HL-60/S4 (cell line): ENCODE measurements around the gene PLD1.

Experiments
- in situ Hi-C: fragments of 300-500 bp; cut with MboI; formaldehyde crosslinking; loops from 2 replicates; pipeline ENCODE4 v1.14.3; 2022; ENCODE audit warnings: low sequenced_read_pairs

The PLD1 gene

DNA sequence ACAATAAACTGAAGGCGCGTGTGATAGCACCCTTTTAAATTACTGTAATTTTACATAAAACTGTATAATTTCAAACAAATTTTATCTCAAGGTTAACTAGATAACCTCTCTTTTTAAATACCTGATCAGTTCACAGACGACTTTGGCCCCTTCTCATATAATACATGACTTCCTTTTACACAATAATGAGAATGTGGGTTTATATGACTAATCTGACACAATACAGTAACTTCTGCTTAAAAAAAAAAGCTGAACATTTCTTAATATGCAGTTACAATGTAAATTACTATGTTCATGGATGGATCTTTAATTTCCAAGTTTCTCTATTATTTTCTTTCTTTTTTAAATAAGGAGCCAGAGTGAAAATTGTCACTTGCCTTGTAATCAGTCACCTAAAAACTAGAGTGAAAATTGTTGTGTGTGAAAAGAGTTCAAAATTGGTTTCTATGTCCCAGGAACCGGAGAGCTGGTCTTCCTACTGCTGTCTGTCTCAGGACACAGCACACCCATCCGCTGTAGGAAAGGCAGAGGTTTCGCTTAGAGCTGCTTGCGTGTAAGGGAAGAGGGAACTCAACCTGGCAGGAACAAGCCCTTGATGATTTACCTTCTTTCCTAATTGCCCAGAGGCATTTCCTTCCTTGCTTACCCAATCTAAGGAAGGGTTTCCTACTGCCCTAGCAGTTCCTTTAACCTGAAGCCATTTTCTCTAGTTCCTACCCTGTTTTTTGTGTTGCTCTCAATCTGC is 33.3 kb downstream of the PLD1 start:
- in situ Hi-C loops: no loop called here

DNA sequence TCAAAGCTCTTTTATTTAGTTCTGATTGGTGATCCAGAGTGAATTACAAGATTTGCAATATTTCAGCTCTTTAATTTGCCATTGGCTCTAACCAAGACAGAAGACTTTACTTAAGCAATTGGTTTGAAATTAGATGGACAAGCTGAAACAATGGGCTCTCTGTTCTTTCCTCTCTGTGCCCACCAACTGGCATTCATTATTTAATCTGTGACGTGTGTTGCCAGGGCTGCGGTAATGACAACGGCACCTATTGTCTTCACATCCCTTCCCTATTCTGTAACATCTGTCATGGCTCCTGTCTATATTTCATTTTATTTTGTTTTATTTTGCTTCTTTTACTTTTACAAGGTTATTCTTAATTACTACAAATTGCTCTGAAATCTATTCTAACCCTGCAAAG is 33.9 kb downstream of the PLD1 start:
- in situ Hi-C loops: no loop called here

DNA sequence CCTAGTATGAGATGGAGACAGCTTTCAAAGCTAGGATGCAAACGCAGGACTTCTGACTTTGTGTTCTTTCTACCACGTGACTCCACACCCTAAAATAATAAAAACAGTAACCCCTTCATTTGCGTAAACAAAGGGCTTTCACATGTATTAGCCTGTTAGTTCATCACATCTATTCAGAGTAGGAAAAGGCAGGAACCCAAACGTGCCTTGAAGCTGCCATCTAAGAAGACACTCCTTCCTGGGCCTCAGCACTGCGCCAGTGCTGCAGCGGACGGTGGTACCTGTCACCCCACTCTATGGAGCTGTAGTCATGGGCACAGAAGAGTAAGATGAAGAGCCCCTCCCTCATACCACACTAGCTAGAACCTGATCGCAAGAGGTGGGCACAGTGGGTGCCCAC is 34.3 kb downstream of the PLD1 start:
- in situ Hi-C loops: no loop called here

DNA sequence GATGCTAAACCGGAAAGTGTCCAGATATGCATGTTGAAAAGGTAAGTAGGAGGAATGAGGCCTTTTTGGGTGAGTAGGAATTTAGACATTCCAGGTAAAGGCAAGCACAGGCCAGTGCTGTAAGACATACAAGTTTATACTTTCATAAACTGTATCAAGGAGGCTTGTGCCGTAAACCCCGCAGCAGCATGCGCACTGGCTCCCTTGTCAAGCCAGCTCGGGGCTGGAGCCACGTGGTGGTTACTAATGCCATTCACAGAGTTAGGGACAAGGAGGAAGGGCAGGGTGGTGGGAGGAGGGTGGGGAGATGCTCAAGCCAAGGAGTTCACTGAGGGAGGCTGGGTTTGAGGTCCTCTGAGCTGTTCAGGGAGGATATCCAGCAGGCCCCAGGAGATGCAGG is 35.8 kb downstream of the PLD1 start:
- in situ Hi-C loops: no loop called here

DNA sequence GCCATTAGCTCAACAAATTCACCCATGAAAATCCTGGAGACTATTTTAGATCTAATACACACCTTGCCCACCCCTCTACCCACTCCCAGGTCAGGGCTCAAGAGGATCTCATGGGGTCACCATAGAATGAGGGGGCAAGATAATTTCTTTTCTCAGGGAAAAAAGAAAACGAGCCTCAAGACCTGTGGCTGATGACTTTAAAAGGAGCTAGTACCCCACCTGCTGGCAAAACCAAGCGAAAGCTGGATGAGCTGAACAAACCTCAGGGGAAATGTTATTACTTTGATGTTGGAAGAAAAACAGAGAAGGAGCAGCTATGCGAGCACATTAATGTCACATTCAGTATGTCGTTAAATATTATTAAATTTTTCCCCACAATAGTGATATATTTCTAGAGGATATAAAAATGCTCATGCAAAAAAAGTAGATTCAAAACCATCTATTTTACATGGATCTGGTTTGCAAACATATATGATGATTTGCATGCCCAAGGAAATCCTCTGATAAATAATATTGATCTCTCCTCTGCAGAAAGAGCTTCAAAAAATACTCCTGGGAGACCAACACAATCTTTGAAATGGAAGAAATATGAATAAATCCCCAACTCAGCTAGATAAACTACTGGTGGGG is 37.7 kb downstream of the PLD1 start:
- in situ Hi-C loops: no loop called here

DNA sequence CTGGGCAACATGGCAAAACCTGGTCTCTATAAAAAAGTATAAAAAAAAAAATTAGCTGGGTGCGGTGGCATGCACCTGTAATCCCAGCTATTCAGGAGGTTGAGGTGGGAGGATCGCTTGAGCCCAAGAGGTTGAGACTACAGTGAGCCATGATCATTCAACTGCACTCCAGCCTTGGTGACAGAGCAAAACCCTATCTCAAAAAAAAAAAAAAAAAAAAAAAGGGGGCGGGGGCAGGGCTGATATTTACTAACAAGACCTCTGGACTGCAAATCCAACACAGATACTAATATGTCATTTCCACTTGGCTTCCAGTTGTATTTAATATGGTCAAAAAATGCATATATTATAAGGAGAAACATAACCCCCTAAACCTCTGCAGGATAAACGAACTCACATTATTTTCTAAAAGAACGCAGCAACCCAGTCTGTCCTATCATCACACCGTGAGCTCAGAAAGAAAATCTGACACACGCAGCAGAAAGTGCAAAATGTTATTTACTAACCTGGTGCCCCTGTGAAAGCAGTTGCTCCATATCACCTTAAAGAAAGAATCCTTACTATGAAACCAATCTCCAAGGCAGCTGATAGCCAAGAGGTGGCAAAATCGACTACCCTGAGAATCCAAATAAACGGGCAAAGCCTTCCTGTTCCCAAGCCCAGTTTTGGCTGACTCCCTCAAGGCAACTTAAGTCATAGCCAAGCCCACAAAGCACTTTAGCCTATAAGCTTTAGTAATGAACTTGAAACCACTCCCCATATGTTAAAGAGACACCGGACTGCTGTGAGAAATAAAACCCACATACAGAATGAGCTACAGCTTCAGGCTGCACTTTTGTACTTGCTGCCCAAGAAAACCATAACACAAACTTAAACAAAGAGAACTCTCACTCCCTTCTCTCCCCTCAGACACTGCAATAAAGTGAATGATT is 39.3 kb downstream of the PLD1 start:
- in situ Hi-C loops: no loop called here

DNA sequence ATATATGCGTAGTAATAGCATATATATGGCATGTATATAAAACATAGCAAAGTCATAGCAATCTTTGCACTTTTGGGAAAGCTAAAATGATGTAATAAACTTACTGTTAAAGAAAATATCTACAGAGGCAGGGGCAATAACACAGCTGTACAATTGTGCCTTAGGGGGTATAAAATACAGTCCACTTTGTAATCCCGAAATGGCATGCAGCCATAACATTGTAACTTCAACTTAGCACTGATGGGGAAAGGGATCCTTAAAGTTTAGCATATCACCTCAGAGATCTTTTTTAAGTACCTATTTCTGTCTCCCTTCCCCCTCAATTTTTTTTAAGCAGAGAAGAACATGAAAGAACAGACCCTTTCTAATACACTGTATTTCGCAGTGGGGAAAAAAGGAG is 40.8 kb downstream of the PLD1 start:
- in situ Hi-C loops: no loop called here

DNA sequence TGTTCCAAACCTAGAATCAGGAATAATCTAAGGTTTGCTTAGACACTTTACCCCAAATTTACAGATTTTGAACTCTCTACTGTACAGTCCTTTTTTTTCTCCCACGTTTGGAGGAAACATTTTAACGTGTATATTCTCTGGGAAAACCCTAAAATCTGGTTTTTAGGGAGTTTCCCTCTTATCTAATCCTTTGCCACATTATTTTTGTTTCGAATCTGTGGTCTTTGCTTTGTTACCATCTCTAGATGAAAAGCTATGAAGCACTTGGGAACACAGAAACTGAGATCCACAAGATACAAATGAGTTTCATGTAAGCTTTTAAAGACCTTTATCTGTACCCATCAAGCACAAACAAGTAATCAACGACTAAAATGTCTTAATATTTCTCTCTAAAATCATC is 41.3 kb downstream of the PLD1 start:
- in situ Hi-C loops: no loop called here

DNA sequence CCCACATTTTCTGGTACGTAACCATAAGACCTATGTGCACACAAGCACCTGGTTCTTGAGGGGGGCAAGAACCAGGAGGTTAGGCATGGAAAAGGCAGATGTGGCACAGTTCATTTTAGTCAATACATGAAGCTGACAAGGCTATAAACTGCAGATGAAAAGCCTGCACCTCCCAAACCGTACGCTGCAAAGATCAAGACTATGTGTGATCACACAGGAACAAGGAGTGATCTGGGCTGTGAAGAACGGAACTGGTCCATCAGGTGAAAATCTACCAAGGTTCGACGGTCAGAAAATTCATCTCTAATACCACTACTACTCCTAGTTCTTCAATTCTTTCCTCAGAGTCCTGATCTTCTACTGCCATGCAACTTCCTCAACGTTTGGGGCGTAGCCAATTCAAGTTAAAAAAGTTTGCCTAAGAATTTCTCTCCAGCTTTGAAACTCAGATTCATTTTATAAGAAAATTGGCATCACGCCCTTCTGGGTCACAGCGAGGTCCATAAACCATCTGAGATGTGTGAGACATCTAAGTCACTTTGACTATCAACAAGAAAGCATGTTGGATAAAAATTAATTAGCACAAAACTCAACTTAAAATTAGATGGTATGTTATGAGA is 41.9 kb downstream of the PLD1 start:
- in situ Hi-C loops: no loop called here

DNA sequence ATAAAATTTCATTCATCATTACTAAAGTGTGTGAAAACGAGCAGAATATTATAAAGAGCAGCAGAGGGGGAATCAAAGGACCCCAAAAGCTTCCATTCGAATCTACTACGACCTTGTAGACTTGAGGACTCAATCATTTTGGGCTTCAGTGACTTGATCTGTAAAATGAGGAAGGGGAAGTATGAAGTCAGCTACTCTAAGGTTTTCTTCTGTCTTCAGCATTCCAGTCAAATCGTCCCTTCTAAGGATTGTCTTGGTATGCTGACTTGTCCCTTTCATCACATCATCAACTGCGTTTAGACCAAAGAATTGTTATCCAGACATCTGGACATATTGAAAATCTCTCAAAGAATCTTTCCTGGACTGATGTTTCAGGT is 44.8 kb downstream of the PLD1 start:
- in situ Hi-C loops: no loop called here

DNA sequence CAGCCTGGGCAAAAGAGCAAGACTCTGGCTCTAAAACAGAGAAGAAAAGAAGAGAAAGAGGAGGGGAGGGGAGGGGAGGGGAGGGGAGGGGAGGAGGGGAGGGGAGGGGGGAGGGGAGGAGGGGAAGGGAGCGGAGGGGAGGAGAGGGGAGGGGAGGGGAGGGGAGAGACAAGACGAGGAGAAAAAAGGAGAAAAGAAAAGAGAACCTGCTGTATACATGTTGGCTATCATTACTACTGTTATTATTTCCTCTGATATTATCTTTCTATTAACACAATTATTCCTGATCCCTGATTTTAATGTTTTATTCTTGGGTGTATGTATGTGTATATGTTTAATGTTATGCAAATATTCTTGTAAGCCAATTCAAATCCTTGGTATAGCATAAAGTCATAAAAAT is 46.9 kb downstream of the PLD1 start:
- in situ Hi-C loops: no loop called here

DNA sequence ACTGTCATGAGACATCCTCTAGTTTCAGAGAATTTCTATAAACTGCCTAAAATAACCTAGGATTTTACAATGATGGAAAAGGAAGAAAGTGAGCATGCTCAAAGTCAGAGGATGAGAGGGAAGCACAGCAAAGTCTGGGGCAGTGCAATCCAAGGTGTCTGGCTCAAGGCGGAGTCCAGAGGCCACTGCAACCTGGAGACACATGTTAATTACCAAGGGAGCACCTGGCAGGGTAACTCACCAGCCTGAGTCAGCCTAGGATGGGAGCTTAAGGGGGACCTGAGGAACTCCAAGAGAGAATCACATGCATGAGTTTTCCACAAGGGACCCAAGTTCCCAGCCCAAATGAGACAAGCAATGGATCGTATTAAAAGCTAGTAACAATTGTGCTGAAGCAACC is 49.8 kb downstream of the PLD1 start:
- in situ Hi-C loops: no loop called here

DNA sequence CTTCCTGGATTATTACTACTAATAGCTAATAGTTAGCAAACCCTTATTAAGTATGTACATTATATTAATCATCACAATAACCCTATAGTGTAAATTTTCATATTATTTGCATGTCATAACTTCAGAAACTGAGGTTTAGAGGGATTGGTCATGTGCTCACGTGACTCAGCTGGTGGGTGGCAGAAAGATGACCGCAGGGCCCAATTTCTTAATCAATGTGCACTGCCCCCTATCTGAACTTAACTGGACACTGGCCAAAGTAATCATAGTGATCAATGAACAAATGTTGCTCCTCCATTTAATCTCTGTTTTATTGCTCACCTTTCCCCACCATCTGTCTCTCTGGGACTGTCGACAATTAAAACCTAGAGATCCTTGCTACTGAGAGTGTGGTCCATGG is 52.2 kb downstream of the PLD1 start:
- in situ Hi-C loops: no loop called here

DNA sequence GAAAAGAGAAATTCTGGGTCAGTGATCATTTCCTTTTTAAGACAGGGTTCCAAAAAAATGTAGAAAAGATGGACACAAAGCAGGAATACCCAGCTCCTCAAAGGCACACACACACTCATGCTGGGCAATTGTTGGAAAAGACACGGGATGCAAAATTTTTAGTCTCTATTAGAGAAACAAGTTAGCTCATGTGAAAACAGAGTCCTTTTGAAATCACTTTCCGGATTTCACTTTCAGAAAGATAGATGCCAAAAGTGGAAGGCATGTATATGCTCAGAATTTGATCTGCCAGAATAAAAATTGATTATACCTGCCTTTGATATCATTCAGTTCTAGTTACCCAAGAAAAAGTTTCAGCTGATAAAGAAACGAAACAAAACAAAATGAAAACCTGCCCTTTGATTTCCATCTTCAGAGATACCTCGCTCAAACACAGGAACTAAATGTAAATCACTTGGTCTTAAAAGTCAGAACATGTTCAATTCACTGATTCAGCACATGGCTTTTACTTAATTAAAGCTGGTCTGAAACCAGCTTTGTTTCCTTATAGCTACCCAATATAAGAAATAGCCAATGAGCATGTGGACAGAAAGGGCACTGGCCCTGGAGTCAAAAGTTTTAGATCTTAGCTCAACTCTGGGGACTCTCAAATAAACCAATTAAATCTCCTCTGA is 52.8 kb downstream of the PLD1 start:
- in situ Hi-C loops: no loop called here

DNA sequence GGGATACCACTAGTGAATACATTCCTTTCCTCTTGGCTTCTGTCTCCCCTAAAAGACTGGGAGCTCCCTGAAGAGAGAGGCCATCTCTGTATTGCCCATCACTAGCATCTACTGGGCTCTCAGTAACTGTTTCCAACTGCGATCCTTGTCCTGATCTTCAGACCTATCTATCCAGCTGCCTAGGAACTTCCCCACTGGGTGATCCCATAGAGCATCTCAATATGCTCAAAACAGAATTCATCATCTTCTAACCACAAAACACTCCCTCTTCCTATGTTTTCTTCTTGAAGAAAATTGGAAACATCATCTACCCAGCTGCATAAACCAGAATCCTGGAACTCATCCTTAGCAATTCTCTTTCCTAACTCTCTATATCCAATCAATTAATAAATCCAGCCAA is 54.6 kb downstream of the PLD1 start:
- in situ Hi-C loops: no loop called here

DNA sequence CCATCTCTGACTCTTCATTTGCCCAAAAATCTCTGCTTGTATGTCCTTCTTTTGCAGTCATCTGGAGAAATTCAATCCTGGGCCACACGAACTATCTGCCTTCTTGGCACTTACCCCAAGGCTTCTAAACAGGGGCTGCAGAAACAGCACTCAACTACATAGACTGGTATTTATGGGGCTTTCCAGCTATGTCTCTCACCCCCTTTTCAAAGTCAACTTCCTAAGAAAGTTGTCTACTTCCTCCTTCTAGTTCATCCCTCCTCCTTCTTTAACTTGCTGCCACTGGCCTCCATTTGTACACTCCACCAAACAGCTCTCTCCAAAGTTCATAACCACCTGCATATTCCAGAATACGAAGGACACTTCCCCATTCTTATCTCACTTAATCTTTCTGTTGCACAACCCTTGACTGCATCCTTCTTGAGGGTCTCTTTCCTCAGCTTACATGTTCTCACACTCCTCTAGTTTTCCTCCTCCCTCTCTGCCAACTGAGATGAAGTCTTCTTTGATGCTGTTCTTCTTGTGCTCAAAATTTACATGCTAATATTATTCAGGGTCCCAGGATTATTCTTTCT is 55.2 kb downstream of the PLD1 start:
- in situ Hi-C loops: no loop called here

DNA sequence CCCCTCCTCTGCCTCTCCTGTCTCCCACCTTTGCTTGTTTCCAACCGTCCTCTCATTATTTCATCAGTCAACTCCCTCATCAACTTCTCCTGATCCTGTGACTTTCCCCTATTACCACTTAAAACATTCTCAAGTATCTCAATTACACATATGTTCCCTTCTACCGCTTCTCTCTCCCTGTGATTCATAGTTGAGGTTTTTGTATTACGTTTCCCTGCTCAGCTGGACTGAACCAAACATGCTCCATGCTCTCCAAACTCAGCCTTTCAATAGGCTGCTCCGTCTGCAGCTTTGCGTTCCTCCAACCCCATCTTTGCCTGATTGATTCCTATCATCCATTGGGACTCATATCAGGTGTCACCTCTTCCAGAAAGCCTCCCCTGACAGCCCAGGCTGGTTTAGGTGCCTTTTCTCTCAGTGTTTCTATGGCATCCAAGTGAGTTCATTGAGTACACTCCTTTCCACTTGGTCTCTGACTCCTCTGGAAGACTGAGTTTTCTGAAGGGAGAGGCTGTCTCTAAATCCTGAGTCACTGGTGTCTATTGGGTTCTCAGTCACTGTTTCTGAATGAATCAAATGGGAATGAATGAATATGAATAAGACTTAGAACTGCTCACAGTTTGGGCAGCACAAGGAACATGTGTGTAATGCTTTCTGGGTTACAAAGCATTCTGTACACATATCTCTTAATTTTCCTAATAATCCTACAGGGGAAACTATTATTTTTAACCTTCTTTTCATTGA is 56.4 kb downstream of the PLD1 start:
- in situ Hi-C loops: no loop called here

DNA sequence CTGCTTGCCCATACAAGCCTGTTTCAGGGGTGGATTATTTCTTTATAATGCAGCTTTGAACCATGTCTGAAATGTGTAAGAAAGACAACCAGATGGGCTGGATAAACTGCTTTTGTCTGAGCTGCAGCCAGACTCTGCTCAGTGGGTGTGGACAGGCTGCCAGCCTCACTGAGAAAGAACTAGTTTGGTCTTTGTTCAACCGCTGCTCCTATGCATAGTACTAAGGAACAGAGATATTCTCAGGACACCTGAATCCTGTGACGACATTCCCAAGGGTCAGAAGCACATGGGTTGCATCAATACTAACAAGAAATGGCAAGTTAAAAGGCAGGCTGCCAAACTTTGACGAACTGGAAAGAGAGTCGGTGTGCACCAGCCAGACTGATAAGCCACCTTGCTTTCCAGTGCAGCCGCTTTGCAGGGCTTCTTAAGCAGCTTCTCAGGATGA is 57.2 kb downstream of the PLD1 start:
- in situ Hi-C loops: no loop called here

DNA sequence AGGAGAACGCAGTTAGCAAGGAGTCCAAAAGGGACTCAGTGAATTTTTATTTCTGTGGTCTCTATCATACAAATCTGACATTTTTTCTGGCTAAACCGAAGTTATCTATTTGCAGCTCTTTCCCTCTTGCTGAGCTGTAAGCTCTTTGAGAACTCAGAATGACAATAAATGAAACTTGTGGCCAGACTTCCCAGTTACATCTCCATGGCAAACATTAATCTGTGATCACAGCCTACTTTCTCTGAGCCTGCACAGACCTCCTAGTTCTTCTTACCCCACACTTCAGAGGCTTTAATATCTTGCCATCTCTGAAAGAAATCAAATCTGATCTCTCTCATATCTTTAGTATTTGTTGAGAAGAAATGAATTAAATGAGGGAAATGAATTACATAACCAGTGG is 58.0 kb downstream of the PLD1 start:
- in situ Hi-C loops: no loop called here

DNA sequence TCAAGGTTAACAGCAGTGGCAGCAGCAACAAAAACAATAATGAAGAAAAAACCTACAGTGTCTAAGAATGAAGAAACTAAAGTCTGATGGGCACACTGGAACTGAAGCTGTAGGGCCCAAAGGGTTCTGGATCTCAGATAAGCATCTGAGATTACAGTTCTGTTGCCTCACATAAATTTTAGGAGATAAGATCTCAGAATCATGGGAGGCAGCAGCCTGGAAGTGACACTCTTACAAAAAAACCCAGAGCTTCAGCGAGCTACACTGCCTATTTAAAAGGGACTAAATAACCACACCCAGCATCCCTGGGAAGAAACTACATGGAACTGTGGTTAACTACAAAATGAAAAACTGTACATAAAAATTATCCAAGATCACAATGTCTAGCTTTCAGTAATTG is 61.2 kb downstream of the PLD1 start:
- in situ Hi-C loops: no loop called here
